Suprapubic skin (tissue), 4 donors: ENCODE measurements around the gene ELOF1. TPM values are rescaled to one million over a fixed set of nuclear protein-coding genes. Genes with fewer than 3 reads are reported as not detected.

Source experiments
- DNase-seq, 2 donors: peaks; one replicate each; pipeline ENCODE4 v3.0.0-alpha.2; 2019; ENCODE audit warnings: low spot score in 2 of 2
- H3K27ac ChIP-seq: fragments of 200-600 bp; sonication (generic); one replicate; pipeline ENCODE4 v1.5.1; 2019
- H3K27me3 ChIP-seq: fragments of 200-600 bp; sonication (generic); one replicate; pipeline ENCODE4 v1.5.1; 2019
- H3K36me3 ChIP-seq: fragments of 200-600 bp; sonication (generic); one replicate; pipeline ENCODE4 v1.5.1; 2019
- H3K4me1 ChIP-seq: fragments of 200-600 bp; sonication (generic); one replicate; pipeline ENCODE4 v1.5.1; 2019
- H3K4me3 ChIP-seq: fragments of 200-600 bp; sonication (generic); one replicate; pipeline ENCODE4 v1.5.1; 2019; ENCODE audit warnings: mild to moderate bottlenecking
- H3K9me3 ChIP-seq: fragments of 200-600 bp; sonication (generic); one replicate; pipeline ENCODE4 v1.5.1; 2019
- EP300 ChIP-seq: sonication (generic); formaldehyde crosslinking; IDR thresholded peaks from one replicate; pipeline ENCODE4 v1.6.1; 2017; ENCODE audit warnings: antibody characterized with exemption
- POLR2A ChIP-seq, 2 donors: fragments of 450-650 bp; IDR thresholded peaks; one replicate each; pipeline ENCODE4 v1.6.1; 2017; ENCODE audit warnings: antibody characterized with exemption in 2 of 2, mild to moderate bottlenecking in 2 of 2, moderate library complexity in 2 of 2
- POLR2AphosphoS5 ChIP-seq, 3 donors: sonication (generic); formaldehyde crosslinking; IDR thresholded peaks; one replicate each; pipeline ENCODE4 v1.6.1; 2017; ENCODE audit warnings: antibody characterized with exemption in 3 of 3
- WGBS: methylation state at CpG from one replicate; pipeline ENCODE4 v1.1.5; 2018; 5-methylcytosine and 5-hydroxymethylcytosine counted together
- total RNA-seq, 4 donors: library from RNA; depleted of rRNA; stranded (reverse); fragments of >200 nt; gene quantifications; one replicate each; pipeline ENCODE4 v1.1.0, GENCODE V29; 2016
- TF ChIP-seq, protein P1 (sequence below), 2 donors: fragments of 200-600 bp in 1 of 2; fragments of 450-650 bp in 1 of 2; sonication (generic) in 1 of 2; IDR thresholded peaks; one replicate each; pipeline ENCODE4 v1.5.1; 2016 to 2019; ENCODE audit warnings: antibody characterized with exemption in 2 of 2, mild to moderate bottlenecking in 1 of 2, moderate library complexity in 1 of 2

The ELOF1 gene
- total RNA-seq, 4 donors from 2014 or later: 30.6 to 55.3 (median 41.1) TPM

DNA sequence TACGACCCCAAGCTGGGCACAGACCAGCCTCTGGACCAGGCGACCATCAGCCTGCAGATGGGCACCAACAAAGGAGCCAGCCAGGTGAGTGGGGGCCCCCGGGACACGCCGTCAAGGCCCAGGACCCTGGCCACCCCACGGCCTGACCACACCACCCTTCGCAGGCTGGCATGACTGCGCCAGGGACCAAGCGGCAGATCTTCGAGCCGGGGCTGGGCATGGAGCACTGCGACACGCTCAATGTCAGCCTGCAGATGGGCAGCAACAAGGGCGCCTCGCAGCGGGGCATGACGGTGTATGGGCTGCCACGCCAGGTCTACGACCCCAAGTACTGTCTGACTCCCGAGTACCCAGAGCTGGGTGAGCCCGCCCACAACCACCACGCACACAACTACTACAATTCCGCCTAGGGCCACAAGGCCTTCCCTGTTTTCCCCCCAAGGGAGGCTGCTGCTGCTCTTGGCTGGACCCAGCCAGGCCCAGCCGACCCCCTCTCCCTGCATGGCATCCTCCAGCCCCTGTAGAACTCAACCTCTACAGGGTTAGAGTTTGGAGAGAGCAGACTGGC is 9.6 kb downstream of the ELOF1 start:
- Histone ChIP-seq H3K36me3 (peaks cover 28% of the 10 kb centered on the region), H3K4me3 (no peak overlapping the region), H3K9me3 (no peaks in the 10 kb centered on the region), H3K27ac (no peak overlapping the region), H3K4me1 (no peaks in the 10 kb centered on the region), H3K27me3 (no peaks in the 10 kb centered on the region)
- TF ChIP-seq, protein P1, sequence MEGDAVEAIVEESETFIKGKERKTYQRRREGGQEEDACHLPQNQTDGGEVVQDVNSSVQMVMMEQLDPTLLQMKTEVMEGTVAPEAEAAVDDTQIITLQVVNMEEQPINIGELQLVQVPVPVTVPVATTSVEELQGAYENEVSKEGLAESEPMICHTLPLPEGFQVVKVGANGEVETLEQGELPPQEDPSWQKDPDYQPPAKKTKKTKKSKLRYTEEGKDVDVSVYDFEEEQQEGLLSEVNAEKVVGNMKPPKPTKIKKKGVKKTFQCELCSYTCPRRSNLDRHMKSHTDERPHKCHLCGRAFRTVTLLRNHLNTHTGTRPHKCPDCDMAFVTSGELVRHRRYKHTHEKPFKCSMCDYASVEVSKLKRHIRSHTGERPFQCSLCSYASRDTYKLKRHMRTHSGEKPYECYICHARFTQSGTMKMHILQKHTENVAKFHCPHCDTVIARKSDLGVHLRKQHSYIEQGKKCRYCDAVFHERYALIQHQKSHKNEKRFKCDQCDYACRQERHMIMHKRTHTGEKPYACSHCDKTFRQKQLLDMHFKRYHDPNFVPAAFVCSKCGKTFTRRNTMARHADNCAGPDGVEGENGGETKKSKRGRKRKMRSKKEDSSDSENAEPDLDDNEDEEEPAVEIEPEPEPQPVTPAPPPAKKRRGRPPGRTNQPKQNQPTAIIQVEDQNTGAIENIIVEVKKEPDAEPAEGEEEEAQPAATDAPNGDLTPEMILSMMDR (IDR thresholded peaks at IDR 0.05): no peak
- no peak for TF ChIP-seq POLR2AphosphoS5 (IDR thresholded peaks at IDR 0.05)
- no peak for TF ChIP-seq POLR2A (IDR thresholded peaks at IDR 0.05)
- TF ChIP-seq EP300: no peak
- no peak for DNase-seq
- WGBS: 89% methylated on average over 20 of the region's 24 CpGs

DNA sequence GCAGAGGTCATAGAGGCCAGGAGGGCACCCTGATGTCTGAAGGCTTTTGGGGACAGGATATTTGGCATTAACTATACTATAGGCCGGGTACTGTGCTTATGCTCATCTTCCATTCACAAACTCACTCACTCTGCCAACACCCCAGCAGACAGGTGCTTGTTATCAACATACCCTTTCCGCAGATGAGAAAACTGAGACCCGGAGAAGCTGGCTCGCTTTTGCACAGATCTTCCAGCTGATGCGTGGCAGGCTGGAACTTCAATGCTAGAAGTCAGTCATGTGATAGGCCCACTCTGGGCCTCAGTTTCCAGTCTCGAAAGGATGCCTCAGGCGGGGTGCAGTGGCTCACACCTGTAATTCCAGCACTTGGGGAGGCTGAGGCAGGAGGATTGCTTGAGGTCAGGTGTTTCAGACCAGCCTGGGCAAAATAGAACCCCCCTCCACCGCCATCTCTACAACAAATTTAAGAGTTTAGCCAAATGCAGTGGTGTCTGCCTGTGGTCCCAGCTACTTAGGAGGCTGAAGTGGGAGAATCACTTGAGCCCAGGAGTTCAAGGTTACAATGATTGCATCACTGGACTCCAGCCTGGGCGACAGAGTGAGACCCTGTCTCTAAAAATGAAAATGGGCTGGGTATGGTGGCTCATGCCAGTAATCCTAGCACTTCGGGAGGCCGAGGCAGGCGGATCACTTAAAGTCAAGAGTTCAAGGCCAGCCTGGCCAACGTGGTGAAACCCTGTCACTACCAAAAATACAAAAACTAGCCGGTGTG is 10.9 kb downstream of the ELOF1 start:
- Histone ChIP-seq H3K36me3 (peaks cover 14% of the 10 kb centered on the region), H3K27me3 (no peaks in the 10 kb centered on the region), H3K4me3 (no peak overlapping the region), H3K27ac (no peak overlapping the region), H3K9me3 (no peaks in the 10 kb centered on the region), H3K4me1 (no peaks in the 10 kb centered on the region)
- TF ChIP-seq, protein P1 (IDR thresholded peaks at IDR 0.05): no peak
- no peak for TF ChIP-seq EP300
- TF ChIP-seq POLR2AphosphoS5 (IDR thresholded peaks at IDR 0.05): no peak
- no peak for TF ChIP-seq POLR2A (IDR thresholded peaks at IDR 0.05)
- 89% methylated on average over 14 of the region's 14 CpGs for WGBS
- DNase-seq: no peak

DNA sequence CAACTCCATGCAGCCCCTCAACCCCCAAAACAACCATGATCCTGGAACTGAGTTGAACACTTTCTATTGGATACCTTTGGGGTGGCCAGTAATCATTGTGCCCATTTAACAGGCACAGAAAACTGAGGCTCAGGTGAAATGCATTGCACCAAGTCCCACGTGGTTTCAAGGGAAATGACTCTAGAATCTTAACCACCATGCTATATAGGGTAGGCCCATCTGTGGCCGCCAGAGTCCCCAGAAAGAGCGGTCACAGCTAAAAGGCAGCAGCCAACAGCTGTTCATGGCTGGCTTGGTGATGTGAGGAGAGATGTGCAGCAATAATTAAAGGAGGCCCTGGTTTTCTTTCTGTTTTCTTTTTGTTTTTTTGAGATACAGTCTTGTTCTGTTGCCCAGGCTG is 17.8 kb downstream of the ELOF1 start:
- Histone ChIP-seq H3K9me3 (no peaks in the 10 kb centered on the region), H3K27me3 (peaks cover 19% of the 10 kb centered on the region), H3K4me3 (no peak overlapping the region), H3K36me3 (no peaks in the 10 kb centered on the region), H3K4me1 (peaks cover 6% of the 10 kb centered on the region), H3K27ac (no peak overlapping the region)
- TF ChIP-seq POLR2A (IDR thresholded peaks at IDR 0.05) (no peak), POLR2AphosphoS5 (IDR thresholded peaks at IDR 0.05) (no peak), EP300 (no peak)
- TF ChIP-seq, protein P1 (IDR thresholded peaks at IDR 0.05): no peak
- 72% methylated on average over 3 of the region's 3 CpGs for WGBS
- no peak for DNase-seq

DNA sequence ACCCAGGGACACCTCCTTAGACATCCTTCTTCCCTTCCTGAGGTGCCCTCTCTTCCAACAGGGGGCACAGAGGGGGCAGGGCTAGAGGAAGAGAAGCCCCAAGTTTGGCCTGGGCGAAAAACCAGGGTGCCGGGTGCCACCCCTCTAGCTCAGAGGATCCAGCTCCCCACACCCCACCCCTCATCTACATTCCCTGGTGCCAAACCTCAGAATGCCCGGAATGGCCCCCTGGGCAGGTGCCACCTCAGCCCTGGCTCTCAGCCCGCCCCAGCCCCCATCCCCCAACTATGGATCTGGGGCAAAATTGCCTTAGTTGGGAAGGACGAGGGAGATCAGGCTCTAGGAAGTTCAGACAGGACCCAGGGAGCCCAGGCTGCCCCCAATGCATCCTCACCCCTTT is 18.4 kb downstream of the ELOF1 start:
- H3K9me3 ChIP-seq: no peaks in the 10 kb centered on the region
- H3K27me3 ChIP-seq: peaks cover 19% of the 10 kb centered on the region
- H3K36me3 ChIP-seq: no peaks in the 10 kb centered on the region
- peaks cover 12% of the 10 kb centered on the region for H3K4me1 ChIP-seq
- no peak overlapping the region for H3K4me3 ChIP-seq
- H3K27ac ChIP-seq: no peak overlapping the region
- 49% methylated on average over 4 of the region's 5 CpGs for WGBS
- TF ChIP-seq, protein P1 (IDR thresholded peaks at IDR 0.05): no peak
- TF ChIP-seq POLR2A (IDR thresholded peaks at IDR 0.05) (no peak), EP300 (no peak), POLR2AphosphoS5 (IDR thresholded peaks at IDR 0.05) (no peak)
- DNase-seq: no peak
